Endothelial cell of umbilical vein (primary cell): ENCODE data around the gene CHST15. TPM values are rescaled to one million over a fixed set of nuclear protein-coding genes. Genes with fewer than 3 reads are reported as not detected.

Source experiments
- BruUV-seq: library from RNA; stranded (reverse); fragments of 400-500 nt; replicated peaks from 2 replicates; lab custom pipeline; 2021; lab: Mats Ljungman, UMichigan
- CTCF ChIA-PET: fragments of 300-600, 350-600 bp; sonication (Branson Sonifier 250); formaldehyde crosslinking; loops from one replicate; lab custom pipeline; 2021; ENCODE audit warnings: antibody characterized with exemption, inconsistent platforms; lab: Charles Lee
- POLR2A ChIA-PET: fragments of 300-600, 350-600 bp; sonication (Branson Sonifier 250); formaldehyde crosslinking; loops from one replicate; lab custom pipeline; 2021; ENCODE audit warnings: antibody characterized with exemption, inconsistent platforms; lab: Charles Lee
- DNase-seq: peaks from one replicate; pipeline ENCODE4 v3.0.0-alpha.2; 2011; ENCODE audit warnings: low read depth, low spot score
- FAIRE-seq: peaks from 2 replicates; lab custom pipeline; 2011; peaks lifted over from hg19 to GRCh38; lab: Jason Lieb, UNC
- H2AFZ ChIP-seq: 2 replicates; pipeline ENCODE4 v1.6.0; 2012; ENCODE audit warnings: low read depth, low read length, control low read depth, inconsistent platforms
- H3K27ac ChIP-seq: 2 replicates; pipeline ENCODE4 v1.5.1; 2011; ENCODE audit warnings: low read depth, mild to moderate bottlenecking, control low read depth, low read length, moderate library complexity; ENCODE audit not compliant: insufficient read depth
- H3K27me3 ChIP-seq, 2 experiments: 2 replicates each; pipeline versions ENCODE4 v1.6.0 to v1.6.1; 2011; ENCODE audit warnings: low read length in 2 of 2, mixed read lengths in 1 of 2; ENCODE audit not compliant: control insufficient read depth in 2 of 2, insufficient read depth in 2 of 2
- H3K36me3 ChIP-seq, 2 experiments: 2 replicates in 1 of 2; 3 replicates in 1 of 2; pipeline ENCODE4 v1.5.1; 2011; ENCODE audit warnings: low read length in 2 of 2, mild to moderate bottlenecking in 1 of 2, moderate library complexity in 1 of 2; ENCODE audit not compliant: control insufficient read depth in 2 of 2, insufficient read depth in 2 of 2; ENCODE audit errors: extremely low read depth in 1 of 2
- H3K4me1 ChIP-seq: 3 replicates; pipeline ENCODE4 v1.5.1; 2011; ENCODE audit warnings: mild to moderate bottlenecking, low read length; ENCODE audit not compliant: control insufficient read depth, insufficient read depth; ENCODE audit errors: extremely low read depth
- H3K4me2 ChIP-seq: 2 replicates; pipeline ENCODE4 v1.6.1; 2011; ENCODE audit warnings: low read length, control low read depth, mixed read lengths; ENCODE audit not compliant: insufficient read depth
- H3K4me3 ChIP-seq, 3 experiments: fragments of 200-600 bp in 1 of 3; sonication (generic), shearing (Covaris generic) in 1 of 3; replicated peaks in 1 of 3; 2 replicates each; pipeline ENCODE4 v1.5.1; 2011 to 2016; ENCODE audit warnings: control low read depth in 3 of 3, low read length in 3 of 3, mild to moderate bottlenecking in 2 of 3, inconsistent platforms in 1 of 3, low read depth in 1 of 3, moderate library complexity in 1 of 3; ENCODE audit not compliant: insufficient read depth in 1 of 3
- H3K79me2 ChIP-seq: 2 replicates; pipeline ENCODE4 v1.6.0; 2012; ENCODE audit warnings: low read length, inconsistent platforms; ENCODE audit not compliant: control insufficient read depth, insufficient read depth
- H3K9ac ChIP-seq: replicated peaks from 2 replicates; pipeline ENCODE3; 2011; ENCODE audit warnings: low read length, control low read depth; ENCODE audit not compliant: insufficient read depth; ENCODE audit errors: extremely low read depth
- H3K9me1 ChIP-seq: replicated peaks from 3 replicates; pipeline ENCODE4 v1.6.0; 2011; ENCODE audit warnings: mild to moderate bottlenecking, low read length; ENCODE audit not compliant: control insufficient read depth, insufficient read depth; ENCODE audit errors: extremely low read depth
- H3K9me3 ChIP-seq: replicated peaks from 2 replicates; pipeline ENCODE4 v1.5.1; 2012; ENCODE audit warnings: low read length, inconsistent platforms; ENCODE audit not compliant: control insufficient read depth, insufficient read depth
- H4K20me1 ChIP-seq: replicated peaks from 2 replicates; pipeline ENCODE3; 2011; ENCODE audit warnings: mild to moderate bottlenecking, low read length; ENCODE audit not compliant: control insufficient read depth, insufficient read depth; ENCODE audit errors: extremely low read depth
- EZH2 ChIP-seq: IDR thresholded peaks from 2 replicates; pipeline ENCODE4 v1.6.1; 2012; ENCODE audit warnings: borderline replicate concordance, low read depth, mild to moderate bottlenecking, moderate library complexity, low read length, inconsistent platforms; ENCODE audit not compliant: severe bottlenecking
- FOS ChIP-seq: IDR thresholded peaks from 2 replicates; pipeline ENCODE4 v1.6.1; 2011; ENCODE audit warnings: mild to moderate bottlenecking, low read length, moderate library complexity, borderline replicate concordance; ENCODE audit not compliant: insufficient read depth
- GATA2 ChIP-seq: IDR thresholded peaks from 2 replicates; pipeline ENCODE4 v1.7.0; 2011; ENCODE audit warnings: low read depth, mild to moderate bottlenecking, moderate library complexity, mixed read lengths, low read length; ENCODE audit not compliant: insufficient read length, insufficient read depth
- JUN ChIP-seq: IDR thresholded peaks from 2 replicates; pipeline ENCODE4 v1.6.1; 2011; ENCODE audit warnings: borderline replicate concordance, low read depth; ENCODE audit not compliant: insufficient read length, insufficient read depth
- MYC ChIP-seq: IDR thresholded peaks from one replicate; pipeline ENCODE4 v1.6.1; 2011; ENCODE audit warnings: mild to moderate bottlenecking, low read depth, low read length
- POLR2A ChIP-seq: IDR thresholded peaks from 2 replicates; pipeline ENCODE4 v1.6.1; 2012; ENCODE audit warnings: low read depth, mild to moderate bottlenecking, control low read depth, low read length
- POLR2AphosphoS5 ChIP-seq: IDR thresholded peaks from 2 replicates; pipeline ENCODE4 v1.6.1; 2012; ENCODE audit warnings: low read depth, mild to moderate bottlenecking, control low read depth, low read length, moderate library complexity; ENCODE audit not compliant: insufficient read depth
- dilution Hi-C: fragments of 300-500 bp; cut with MboI; formaldehyde crosslinking; loops from one replicate; pipeline ENCODE4 v1.15.0; 2019; ENCODE audit warnings: low sequenced_read_pairs; ENCODE audit not compliant: extremely low pct_ligation_motif_present
- intact Hi-C: fragments of 100-400 bp; cut with micrococcal nuclease; formaldehyde crosslinking; loops from one replicate; pipeline ENCODE4 v1.10.0; 2022
- polyA plus RNA-seq, 4 experiments: library from polyadenylated mRNA; depleted of rRNA in 3 of 4; stranded (reverse) in 3 of 4; unstranded in 1 of 4; fragments of >200 nt; gene quantifications; 2 replicates each; pipeline versions ENCODE4 v1.2.1 to v1.2.3, GENCODE V29; 2011 to 2012; ENCODE audit warnings: missing spikeins in 1 of 4
- total RNA-seq: library from RNA; stranded (reverse); gene quantifications from 2 replicates; pipeline ENCODE4 v1.2.3, GENCODE V29; 2021
- TF ChIP-seq, protein P1 (sequence below): IDR thresholded peaks from 2 replicates; pipeline ENCODE4 v1.6.1; 2011; ENCODE audit not compliant: insufficient read depth, insufficient read length
- TF ChIP-seq, protein P2 (sequence below), 2 donors: IDR thresholded peaks; 1 replicate in 1 of 2; 2 replicates in 1 of 2; pipeline ENCODE4 v1.5.1; 2011; ENCODE audit warnings: low read length in 2 of 2, mild to moderate bottlenecking in 2 of 2, moderate library complexity in 2 of 2, control low read depth in 1 of 2, inconsistent platforms in 1 of 2, low read depth in 1 of 2; ENCODE audit not compliant: insufficient read depth in 1 of 2; ENCODE audit errors: extremely low read depth in 1 of 2

The CHST15 gene
- total and polyA plus RNA-seq, 2 donors (not counting 3 experiments of a cell fraction or from before 2014, with no cell fraction given), result 23.1 to 29.2 TPM

DNA sequence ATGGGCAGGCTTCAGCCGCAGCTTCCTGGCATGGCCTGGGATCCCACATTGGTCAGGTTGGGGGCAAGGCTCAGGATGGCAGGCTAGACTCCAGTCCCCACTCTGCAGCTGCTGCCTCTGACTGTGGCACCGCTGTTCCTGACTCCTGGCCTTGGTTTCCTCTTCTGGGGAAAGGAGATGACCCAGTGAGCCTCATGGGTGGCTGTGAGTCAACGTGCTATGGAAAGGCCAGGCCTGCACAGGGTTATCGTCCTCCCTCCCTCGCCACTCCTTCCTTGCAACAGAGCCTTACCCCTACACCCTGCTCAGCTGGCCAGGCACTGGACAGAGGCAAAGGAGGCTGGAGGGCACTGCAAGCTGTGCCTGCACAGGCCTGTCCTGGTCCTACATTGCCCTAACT lies 36.1 kb upstream of the CHST15 start:
- Histone ChIP-seq H3K4me1 (no peaks in the 10 kb centered on the region), H3K4me2 (no peak overlapping the region), H3K27ac (no peak overlapping the region), H3K9me1 (no peaks in the 10 kb centered on the region), H2AFZ (no peak overlapping the region), H3K79me2 (no peaks in the 10 kb centered on the region), H3K4me3 (no peak overlapping the region), H3K27me3 (peaks cover 0 to 2% of the 10 kb centered on the region in 2 experiments), H3K9me3 (no peaks in the 10 kb centered on the region), H3K36me3 (no peaks in the 10 kb centered on the region), H4K20me1 (no peaks in the 10 kb centered on the region), H3K9ac (no peak overlapping the region)
- no TSS peak for BruUV-seq
- TF ChIP-seq JUN, result no peak
- TF ChIP-seq POLR2AphosphoS5, result no peak
- no peak for TF ChIP-seq MYC
- TF ChIP-seq POLR2A, result no peak
- TF ChIP-seq, protein P1, sequence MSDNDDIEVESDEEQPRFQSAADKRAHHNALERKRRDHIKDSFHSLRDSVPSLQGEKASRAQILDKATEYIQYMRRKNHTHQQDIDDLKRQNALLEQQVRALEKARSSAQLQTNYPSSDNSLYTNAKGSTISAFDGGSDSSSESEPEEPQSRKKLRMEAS, result no peak
- TF ChIP-seq EZH2, result no peak
- TF ChIP-seq GATA2, result no peak
- no peak for TF ChIP-seq FOS
- TF ChIP-seq, protein P2, sequence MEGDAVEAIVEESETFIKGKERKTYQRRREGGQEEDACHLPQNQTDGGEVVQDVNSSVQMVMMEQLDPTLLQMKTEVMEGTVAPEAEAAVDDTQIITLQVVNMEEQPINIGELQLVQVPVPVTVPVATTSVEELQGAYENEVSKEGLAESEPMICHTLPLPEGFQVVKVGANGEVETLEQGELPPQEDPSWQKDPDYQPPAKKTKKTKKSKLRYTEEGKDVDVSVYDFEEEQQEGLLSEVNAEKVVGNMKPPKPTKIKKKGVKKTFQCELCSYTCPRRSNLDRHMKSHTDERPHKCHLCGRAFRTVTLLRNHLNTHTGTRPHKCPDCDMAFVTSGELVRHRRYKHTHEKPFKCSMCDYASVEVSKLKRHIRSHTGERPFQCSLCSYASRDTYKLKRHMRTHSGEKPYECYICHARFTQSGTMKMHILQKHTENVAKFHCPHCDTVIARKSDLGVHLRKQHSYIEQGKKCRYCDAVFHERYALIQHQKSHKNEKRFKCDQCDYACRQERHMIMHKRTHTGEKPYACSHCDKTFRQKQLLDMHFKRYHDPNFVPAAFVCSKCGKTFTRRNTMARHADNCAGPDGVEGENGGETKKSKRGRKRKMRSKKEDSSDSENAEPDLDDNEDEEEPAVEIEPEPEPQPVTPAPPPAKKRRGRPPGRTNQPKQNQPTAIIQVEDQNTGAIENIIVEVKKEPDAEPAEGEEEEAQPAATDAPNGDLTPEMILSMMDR (IDR thresholded peaks at IDR 0.05; ENCODE audit: extremely low read depth in 1 of 2, insufficient read depth in 1 of 2, low read depth in 1 of 2, low read length in 2 of 2), result no peak
- dilution Hi-C loops, result no loop called here
- FAIRE-seq (no peak), DNase-seq (no peak)
- ChIA-PET POLR2A (no interaction called here), CTCF (no interaction called here)
- intact Hi-C loops, result loop anchor here (10.0 kb wide), 1 partner anchor 325 kb away; no protein-coding TSS in a partner anchor
